NB4 (cell line): ENCODE measurements around the gene WDR45B.

ENCODE experiments used
- DNase-seq: peaks from one replicate; pipeline ENCODE4 v3.0.0; 2010; ENCODE audit warnings: low read depth
- H3K4me3 ChIP-seq: one replicate; pipeline ENCODE4 v1.5.1; 2011; ENCODE audit warnings: mild to moderate bottlenecking, low read depth, low read length, moderate library complexity
- MYC ChIP-seq: IDR thresholded peaks from 2 replicates; pipeline ENCODE4 v1.6.1; 2011; ENCODE audit warnings: low read depth, low read length
- POLR2A ChIP-seq: IDR thresholded peaks from 2 replicates; pipeline ENCODE4 v1.6.1; 2011; ENCODE audit warnings: mild to moderate bottlenecking; ENCODE audit not compliant: insufficient read length; ENCODE audit errors: extremely low read depth
- TF ChIP-seq, protein P1 (sequence below): IDR thresholded peaks from 2 replicates; pipeline ENCODE4 v1.6.1; 2011; ENCODE audit warnings: low read depth, low read length
- TF ChIP-seq, protein P2 (sequence below): IDR thresholded peaks from one replicate; pipeline ENCODE4 v1.5.1; 2012; ENCODE audit warnings: low read depth, low read length

Gene WDR45B

DNA sequence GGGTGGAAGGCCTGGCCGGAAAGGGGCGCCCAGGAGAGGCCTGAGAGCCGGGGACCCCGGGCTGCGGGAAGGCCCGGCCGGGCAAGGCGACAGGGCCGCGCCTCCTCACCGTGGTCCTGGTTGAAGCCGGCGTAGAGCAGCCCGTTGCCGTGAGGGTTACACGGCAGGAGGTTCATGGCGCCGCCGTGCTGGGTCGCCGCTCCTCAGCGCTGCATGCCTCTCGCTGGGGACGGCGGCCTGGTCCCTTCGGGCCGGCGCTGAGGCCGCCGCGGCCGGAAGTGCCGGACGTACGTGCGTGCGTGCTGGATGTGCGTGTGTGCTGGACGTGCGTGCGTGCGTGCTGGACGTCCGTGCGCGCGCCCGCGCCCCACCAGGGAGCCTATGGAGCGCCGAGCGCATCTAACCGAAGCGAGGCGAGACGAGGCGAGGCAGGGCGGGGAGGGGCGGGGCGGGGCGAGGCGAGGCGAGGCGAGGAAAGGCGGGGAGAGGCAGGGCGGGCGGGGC lies at the start of gene WDR45B:
Gene WDR45B (minus strand): TSS at position 280 of the 504 bp plus-strand sequence. CDS start 104 bp downstream, at position 176.
- TF ChIP-seq MYC: peak; percentile 89
- TF ChIP-seq, protein P1, sequence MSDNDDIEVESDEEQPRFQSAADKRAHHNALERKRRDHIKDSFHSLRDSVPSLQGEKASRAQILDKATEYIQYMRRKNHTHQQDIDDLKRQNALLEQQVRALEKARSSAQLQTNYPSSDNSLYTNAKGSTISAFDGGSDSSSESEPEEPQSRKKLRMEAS: peak; percentile 76
- TF ChIP-seq POLR2A: peak; percentile 88
- TF ChIP-seq, protein P2, sequence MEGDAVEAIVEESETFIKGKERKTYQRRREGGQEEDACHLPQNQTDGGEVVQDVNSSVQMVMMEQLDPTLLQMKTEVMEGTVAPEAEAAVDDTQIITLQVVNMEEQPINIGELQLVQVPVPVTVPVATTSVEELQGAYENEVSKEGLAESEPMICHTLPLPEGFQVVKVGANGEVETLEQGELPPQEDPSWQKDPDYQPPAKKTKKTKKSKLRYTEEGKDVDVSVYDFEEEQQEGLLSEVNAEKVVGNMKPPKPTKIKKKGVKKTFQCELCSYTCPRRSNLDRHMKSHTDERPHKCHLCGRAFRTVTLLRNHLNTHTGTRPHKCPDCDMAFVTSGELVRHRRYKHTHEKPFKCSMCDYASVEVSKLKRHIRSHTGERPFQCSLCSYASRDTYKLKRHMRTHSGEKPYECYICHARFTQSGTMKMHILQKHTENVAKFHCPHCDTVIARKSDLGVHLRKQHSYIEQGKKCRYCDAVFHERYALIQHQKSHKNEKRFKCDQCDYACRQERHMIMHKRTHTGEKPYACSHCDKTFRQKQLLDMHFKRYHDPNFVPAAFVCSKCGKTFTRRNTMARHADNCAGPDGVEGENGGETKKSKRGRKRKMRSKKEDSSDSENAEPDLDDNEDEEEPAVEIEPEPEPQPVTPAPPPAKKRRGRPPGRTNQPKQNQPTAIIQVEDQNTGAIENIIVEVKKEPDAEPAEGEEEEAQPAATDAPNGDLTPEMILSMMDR: no peak
- H3K4me3 ChIP-seq: peak within 1 kb of the TSS; percentile 86
- peak; percentile 96 for DNase-seq

DNA sequence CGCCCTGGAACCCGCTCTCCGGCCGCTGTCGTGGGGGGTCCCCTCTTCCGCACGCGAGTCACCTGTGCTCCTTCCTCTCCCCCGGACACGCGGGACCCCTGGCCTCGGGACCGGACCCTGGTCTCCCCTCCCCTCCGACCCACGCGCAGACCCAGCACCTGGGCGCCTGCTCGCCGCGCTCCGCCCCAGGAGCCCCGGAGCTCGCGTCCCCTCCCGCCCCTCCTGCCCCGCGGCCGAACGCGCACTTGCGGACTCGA lies 49.5 kb upstream of the WDR45B start:
- no peak for TF ChIP-seq MYC
- no peak for TF ChIP-seq POLR2A
- TF ChIP-seq, protein P1: no peak
- TF ChIP-seq, protein P2: no peak
- no peak for DNase-seq
- no peak overlapping the region for H3K4me3 ChIP-seq

DNA sequence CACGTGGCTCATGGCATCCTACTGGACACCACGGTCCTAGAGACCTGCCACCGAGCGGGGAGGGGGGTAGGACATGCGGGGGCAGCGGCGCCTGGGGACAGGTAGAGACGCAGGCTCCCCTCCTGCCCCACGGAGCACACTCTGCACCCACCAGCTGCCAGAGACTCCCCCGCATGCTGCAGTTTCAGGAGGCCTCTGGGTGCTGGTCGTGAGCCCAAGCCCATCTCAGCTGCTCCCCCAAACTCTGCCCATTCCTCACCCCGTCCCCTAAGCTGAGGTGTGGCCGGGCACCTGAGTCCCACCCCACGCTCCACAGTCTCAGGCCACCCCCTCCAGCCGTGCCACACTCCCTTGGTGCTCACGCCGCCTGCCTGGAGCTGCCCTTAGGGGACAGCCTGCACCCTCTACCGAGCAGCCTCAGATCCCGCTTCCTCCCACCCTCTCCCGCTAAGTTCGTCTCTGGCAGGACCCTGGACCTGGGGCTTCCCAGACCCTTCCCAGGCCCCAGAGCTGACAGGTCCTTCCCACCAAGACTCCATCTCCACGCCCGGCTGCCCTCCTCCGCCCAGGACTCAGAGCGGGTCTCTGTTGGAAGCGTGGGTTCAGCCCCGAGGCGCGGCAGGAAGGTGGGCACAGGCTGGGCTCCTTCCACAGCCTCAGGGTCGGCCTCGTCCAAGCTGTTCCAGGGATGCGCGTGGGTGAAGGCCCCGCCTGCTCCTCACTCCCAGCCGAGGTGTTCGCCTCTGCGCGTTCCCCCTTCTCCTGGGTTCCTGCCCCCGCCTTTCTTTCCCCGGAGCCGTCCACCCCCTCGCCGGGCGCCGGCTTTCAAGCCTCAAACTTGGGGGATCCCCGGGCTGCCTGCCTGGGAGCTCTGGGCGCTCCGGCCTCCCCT lies 48.9 kb upstream of the WDR45B start:
- DNase-seq: no peak
- no peak overlapping the region for H3K4me3 ChIP-seq

DNA sequence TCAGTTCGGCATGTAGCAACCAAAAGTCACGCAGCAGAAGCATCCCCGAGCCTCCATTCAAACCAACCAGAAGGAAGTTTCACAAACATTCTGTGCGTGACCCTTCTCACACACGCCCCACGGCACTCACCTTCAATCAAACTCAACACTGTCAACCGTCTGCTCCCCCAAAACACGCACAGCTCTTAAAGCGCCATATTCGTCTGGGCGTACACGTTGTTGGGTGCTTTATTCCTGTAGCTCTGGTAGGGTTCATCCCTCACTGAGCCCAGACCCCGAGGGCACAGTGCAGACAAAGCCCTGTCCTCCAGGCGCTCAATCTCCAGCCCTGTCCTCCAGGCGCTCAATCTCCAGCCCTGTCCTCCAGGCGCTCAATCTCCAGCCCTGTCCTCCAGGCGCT lies 48.0 kb upstream of the WDR45B start:
- H3K4me3 ChIP-seq: no peak overlapping the region
- TF ChIP-seq, protein P2: no peak
- TF ChIP-seq, protein P1: no peak
- no peak for TF ChIP-seq MYC
- no peak for TF ChIP-seq POLR2A
- no peak for DNase-seq

More for the DNA sequence above, 48.9 kb upstream of the WDR45B start:
- TF ChIP-seq MYC (no peak), POLR2A (no peak)
- TF ChIP-seq, protein P2: no peak
- TF ChIP-seq, protein P1: no peak

DNA sequence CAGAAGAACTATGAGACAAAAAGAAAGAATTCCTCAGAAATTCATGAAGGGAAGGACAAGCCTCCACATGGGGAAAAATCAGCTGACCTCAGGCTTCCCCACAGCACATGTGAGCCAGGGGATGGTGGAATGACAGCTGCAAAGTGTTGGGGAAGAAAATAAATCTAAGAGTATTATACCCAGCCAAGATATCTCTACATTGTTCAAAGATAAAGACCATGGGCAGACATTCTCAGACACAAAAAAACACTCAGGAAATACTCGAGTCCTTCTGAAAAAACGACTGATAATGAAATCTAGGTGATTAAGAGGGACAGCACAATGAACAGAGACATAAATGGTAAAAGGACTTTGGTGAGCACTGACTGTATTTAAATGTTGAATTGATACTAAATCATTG lies 46.4 kb upstream of the WDR45B start:
- H3K4me3 ChIP-seq: no peak overlapping the region
- DNase-seq: no peak
- TF ChIP-seq, protein P1: no peak
- TF ChIP-seq MYC: no peak
- no peak for TF ChIP-seq POLR2A
- TF ChIP-seq, protein P2: no peak
